Keratinocyte (primary cell): Measurements from ENCODE around the gene EXOC3.

Experiments used
- CTCF ChIP-seq, 3 experiments: IDR thresholded peaks in 1 of 3; conservative IDR thresholded peaks in 1 of 3; optimal IDR thresholded peaks in 1 of 3; 2 replicates in 2 of 3; 3 replicates in 1 of 3; pipeline versions ENCODE3 to v1.5.1; 2011; ENCODE audit warnings: low read length in 3 of 3, mild to moderate bottlenecking in 3 of 3, moderate library complexity in 2 of 3, control low read depth in 1 of 3, inconsistent platforms in 1 of 3; ENCODE audit not compliant: insufficient read depth in 2 of 3; ENCODE audit errors: extremely low read depth in 1 of 3
- EZH2 ChIP-seq: IDR thresholded peaks from one replicate; pipeline ENCODE4 v1.6.1; 2012; ENCODE audit warnings: inconsistent platforms, mild to moderate bottlenecking, low read length, moderate library complexity

GRCh38 chr5:516338-516925 lies 73.5 kb downstream of the EXOC3 start:
- TF ChIP-seq EZH2 (no peak), CTCF (optimal IDR thresholded peaks at IDR 0.05 in 1 of 3, IDR thresholded peaks at IDR 0.05 in 1 of 3, conservative IDR thresholded peaks at IDR 0.05 in 1 of 3; ENCODE audit: extremely low read depth in 1 of 3, insufficient read depth in 2 of 3, low read length in 3 of 3) (no peak)
